Activated CD4-positive, alpha-beta T cell treated with anti-CD3 and anti-CD28 coated beads, Interleukin-10, Interleukin-2, amounts not matched to agents 100 ng/mL and 50 ng/mL, durations not matched to agents 16 hours and 8 hours (primary cell): Measurements from ENCODE around the gene SORCS2.

Experiments used
- DNase-seq: peaks from one replicate; pipeline ENCODE4 v3.0.0-alpha.2; 2020

Gene SORCS2

GRCh38 chr4:7398788-7399439 is 206.6 kb downstream of the SORCS2 start:
- no peak for DNase-seq

GRCh38 chr4:7399440-7400234 is 207.3 kb downstream of the SORCS2 start:
- no peak for DNase-seq

GRCh38 chr4:7400671-7401298 is 208.4 kb downstream of the SORCS2 start:
- DNase-seq = no peak

DNA sequence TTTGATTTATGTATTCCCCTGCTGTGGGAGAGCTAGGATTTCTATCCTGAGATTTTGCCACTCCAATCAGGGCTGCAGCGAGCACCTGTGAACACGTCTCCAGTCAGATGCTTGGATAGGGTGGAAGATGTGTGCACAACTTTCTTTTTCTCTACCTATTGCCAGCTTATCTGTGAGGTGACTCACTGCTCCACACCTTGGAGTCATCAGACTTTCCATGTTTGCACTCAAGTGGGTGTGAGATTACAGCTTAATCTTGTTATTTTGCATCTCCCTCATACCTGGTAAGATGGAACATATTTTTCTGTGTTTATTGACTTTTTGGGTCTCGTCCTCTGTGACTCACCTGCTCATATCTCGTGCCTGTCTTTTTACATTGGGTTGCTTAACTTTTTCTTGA is 210.2 kb downstream of the SORCS2 start:
- DNase-seq = no peak

- no peak for DNase-seq
Observed at GRCh38 chr4:7403001-7403400, 210.7 kb downstream of the SORCS2 start.

GRCh38 chr4:7408166-7408565 is 215.8 kb downstream of the SORCS2 start:
- no peak for DNase-seq

- no peak for DNase-seq
Observed at GRCh38 chr4:7410446-7410845, 218.1 kb downstream of the SORCS2 start.

DNA sequence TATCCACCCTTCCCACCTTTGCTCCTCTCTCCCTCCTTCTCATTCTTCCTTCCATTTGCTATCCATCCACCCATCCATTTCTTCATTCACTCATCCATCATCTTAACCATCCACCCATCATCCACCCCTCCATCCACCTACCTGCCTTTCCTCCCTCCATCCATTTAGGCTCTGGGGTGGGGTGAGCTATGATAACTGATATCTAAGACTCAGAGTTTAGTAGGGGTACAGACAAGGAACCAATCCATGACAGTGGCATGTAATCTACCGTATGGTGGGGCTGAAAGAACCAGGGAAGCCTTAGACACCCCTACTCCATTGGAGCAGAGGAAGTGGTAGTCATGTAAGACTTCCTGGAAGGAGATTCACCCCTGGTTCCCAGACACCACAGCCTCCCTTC is 219.2 kb downstream of the SORCS2 start:
- no peak for DNase-seq

- DNase-seq = no peak
Observed at GRCh38 chr4:7411896-7412553, 219.7 kb downstream of the SORCS2 start.

- DNase-seq = no peak
Observed at GRCh38 chr4:7412554-7412912, 220.2 kb downstream of the SORCS2 start.

GRCh38 chr4:7414046-7414445 is 221.7 kb downstream of the SORCS2 start:
- DNase-seq = no peak

DNA sequence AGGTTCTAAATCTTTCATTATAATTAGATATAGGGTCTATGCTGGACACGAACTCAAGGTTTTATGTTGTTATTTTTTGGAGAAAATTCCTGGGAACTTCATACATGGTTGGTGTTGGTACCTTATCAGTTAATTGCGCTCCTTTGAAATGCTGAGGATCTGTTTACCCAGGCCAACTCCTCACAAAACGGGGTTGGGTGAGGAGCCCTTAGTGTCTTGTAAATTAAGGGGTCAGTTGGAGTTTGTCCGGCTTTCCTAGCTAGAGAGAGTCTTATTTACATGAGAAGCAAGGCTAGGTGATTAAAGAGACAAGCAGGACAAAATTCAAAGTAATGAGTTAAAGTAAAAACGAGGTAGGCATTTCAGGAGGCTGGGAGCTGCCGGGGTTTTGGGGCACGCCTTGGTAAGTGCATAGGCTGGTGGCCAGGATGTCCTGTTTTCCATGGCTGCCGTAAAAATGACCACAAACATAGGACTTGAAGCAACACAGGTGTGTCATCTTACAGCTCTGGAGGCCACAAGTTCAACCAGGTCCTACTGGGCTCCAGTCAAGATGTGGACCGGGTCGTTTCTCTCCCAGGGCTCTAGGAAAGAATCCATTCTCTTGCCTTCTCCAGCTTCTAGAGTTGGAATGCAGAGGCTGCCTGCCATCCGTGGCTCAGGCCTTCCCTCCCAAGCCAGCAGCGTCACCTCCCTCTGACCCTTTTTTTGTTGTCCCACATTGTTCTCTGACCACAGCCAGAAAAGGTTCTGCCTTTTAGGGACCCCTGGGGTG is 222.6 kb downstream of the SORCS2 start:
- no peak for DNase-seq

GRCh38 chr4:7415927-7416686 is 223.8 kb downstream of the SORCS2 start:
- no peak for DNase-seq

- DNase-seq = no peak
Observed at GRCh38 chr4:7416745-7417432, 224.6 kb downstream of the SORCS2 start.

DNA sequence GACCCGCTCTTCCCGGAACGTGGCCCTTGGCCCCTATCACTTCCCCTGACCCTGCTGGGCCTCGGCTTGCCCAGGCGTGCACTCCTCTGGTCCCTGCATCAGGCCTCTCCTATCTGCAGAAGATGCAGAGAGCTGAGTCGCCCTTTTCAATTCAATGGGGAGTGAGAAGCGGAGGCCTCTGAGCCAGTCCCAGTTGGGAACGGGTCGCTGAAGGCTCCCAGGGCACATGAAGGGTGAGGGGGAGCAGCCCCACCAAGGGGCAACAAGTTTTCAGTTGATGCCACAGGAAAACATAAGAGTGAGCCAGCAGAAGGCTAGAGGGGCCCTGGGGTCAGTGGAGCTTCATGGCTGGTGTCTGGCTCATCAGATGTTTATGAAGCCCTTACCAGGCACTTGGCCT is 225.3 kb downstream of the SORCS2 start:
- DNase-seq = no peak

- DNase-seq = no peak
Observed at GRCh38 chr4:7418131-7418943, 226.0 kb downstream of the SORCS2 start.

- DNase-seq = no peak
Observed at GRCh38 chr4:7419961-7420660, 227.8 kb downstream of the SORCS2 start.

GRCh38 chr4:7420661-7421040 is 228.3 kb downstream of the SORCS2 start:
- no peak for DNase-seq

- DNase-seq = no peak
Observed at GRCh38 chr4:7421356-7422150, 229.2 kb downstream of the SORCS2 start.
